Erythroblast (primary cell): ENCODE results near the gene OR2T34.
"Not testable (repeated sequence)": the region's sequence is repeated elsewhere in the genome, so short reads cannot be mapped to it uniquely, and the experiment has no call there.

Source experiments
- GATA1 ChIP-seq: IDR thresholded peaks from 2 replicates; pipeline ENCODE4 v1.6.1; 2011; ENCODE audit warnings: low read depth, mild to moderate bottlenecking, control low read depth, low read length, moderate library complexity
- POLR2A ChIP-seq: IDR thresholded peaks from 2 replicates; pipeline ENCODE4 v1.6.1; 2011; ENCODE audit warnings: mild to moderate bottlenecking, low read length

DNA sequence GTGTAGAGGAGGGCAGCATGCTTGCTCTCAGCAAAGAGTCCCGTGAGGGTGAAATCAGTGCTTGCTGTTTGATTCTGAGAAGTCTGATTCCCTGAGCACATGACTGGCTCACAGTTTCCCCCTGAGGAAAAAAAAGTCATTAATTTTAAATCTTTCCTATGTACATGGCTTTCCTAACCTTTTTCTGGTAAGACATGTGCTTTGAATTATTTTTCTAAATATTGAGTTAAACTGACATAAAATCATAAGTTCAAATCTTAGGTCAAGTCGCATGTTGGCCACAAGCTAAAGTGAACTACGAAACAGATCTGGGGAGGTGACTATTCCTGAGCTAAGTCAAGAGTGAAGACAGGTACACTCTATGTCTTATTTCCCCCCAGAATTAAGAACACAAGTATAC lies at the start of gene OR2T34:
- TF ChIP-seq POLR2A, GATA1: not testable (repeated sequence)
